Measurements from ENCODE around the gene PAQR4.
A peak's percentile ranks its signal among the peaks of the same experiment; 100 is the strongest.
"Not testable (repeated sequence)": the region's sequence is repeated elsewhere in the genome, so short reads cannot be mapped to it uniquely, and the experiment has no call there.

Gene PAQR4

GRCh38 chr16:2968738-2969544, at the start of gene PAQR4:
TSS of gene PAQR4 (plus strand) at chr16:2969348. CDS start at chr16:2969675, 327 bp downstream.
- peak; percentile 78 for DNase-seq

- DNase-seq, result peak; percentile 56
Observed at GRCh38 chr16:2919511-2920255, 49.5 kb upstream of the PAQR4 start.

- no peak for DNase-seq
Observed at GRCh38 chr16:2923481-2923880, 45.7 kb upstream of the PAQR4 start.

- no peak for DNase-seq
Observed at GRCh38 chr16:2924901-2925755, 44.0 kb upstream of the PAQR4 start.

GRCh38 chr16:2925951-2926649, 43.0 kb upstream of the PAQR4 start:
- no peak for DNase-seq

GRCh38 chr16:2926650-2926999, 42.5 kb upstream of the PAQR4 start:
- DNase-seq, result no peak

- DNase-seq, result peak; percentile 86
Observed at GRCh38 chr16:2927010-2927646, 42.0 kb upstream of the PAQR4 start.

GRCh38 chr16:2928151-2928550, 41.0 kb upstream of the PAQR4 start:
- DNase-seq, result not testable (repeated sequence)

- no peak for DNase-seq
Observed at GRCh38 chr16:2928796-2929195, 40.4 kb upstream of the PAQR4 start.

- no peak for DNase-seq
Observed at GRCh38 chr16:2929693-2930092, 39.5 kb upstream of the PAQR4 start.

GRCh38 chr16:2930236-2930635, 38.9 kb upstream of the PAQR4 start:
- DNase-seq, result no peak

- not testable (repeated sequence) for DNase-seq
Observed at GRCh38 chr16:2931231-2931914, 37.8 kb upstream of the PAQR4 start.

GRCh38 chr16:2933136-2933535, 36.0 kb upstream of the PAQR4 start:
- DNase-seq, result no peak

- DNase-seq, result no peak
Observed at GRCh38 chr16:2933701-2934100, 35.4 kb upstream of the PAQR4 start.

GRCh38 chr16:2934450-2934849, 34.7 kb upstream of the PAQR4 start:
- no peak for DNase-seq

GRCh38 chr16:2936436-2937011, 32.6 kb upstream of the PAQR4 start:
- DNase-seq, result no peak

GRCh38 chr16:2937170-2937569, 32.0 kb upstream of the PAQR4 start:
- DNase-seq, result no peak

- DNase-seq, result no peak
Observed at GRCh38 chr16:2938206-2938605, 30.9 kb upstream of the PAQR4 start.

GRCh38 chr16:2939968-2940367, 29.2 kb upstream of the PAQR4 start:
- DNase-seq, result no peak

- no peak for DNase-seq
Observed at GRCh38 chr16:2942045-2942444, 27.1 kb upstream of the PAQR4 start.

- not testable (repeated sequence) for DNase-seq
Observed at GRCh38 chr16:2943716-2944115, 25.4 kb upstream of the PAQR4 start.
